ENCODE data around the gene NFKBIL1. TPM values are rescaled to one million over a fixed set of nuclear protein-coding genes. Genes with fewer than 3 reads are reported as not detected.

Gene NFKBIL1
- total and polyA plus RNA-seq, 9 of the 15 experiments (the other 6 are each of a cell fraction or from before 2014, with no cell fraction given) = 0.49 to 33.1 (median 7.6) TPM

DNA sequence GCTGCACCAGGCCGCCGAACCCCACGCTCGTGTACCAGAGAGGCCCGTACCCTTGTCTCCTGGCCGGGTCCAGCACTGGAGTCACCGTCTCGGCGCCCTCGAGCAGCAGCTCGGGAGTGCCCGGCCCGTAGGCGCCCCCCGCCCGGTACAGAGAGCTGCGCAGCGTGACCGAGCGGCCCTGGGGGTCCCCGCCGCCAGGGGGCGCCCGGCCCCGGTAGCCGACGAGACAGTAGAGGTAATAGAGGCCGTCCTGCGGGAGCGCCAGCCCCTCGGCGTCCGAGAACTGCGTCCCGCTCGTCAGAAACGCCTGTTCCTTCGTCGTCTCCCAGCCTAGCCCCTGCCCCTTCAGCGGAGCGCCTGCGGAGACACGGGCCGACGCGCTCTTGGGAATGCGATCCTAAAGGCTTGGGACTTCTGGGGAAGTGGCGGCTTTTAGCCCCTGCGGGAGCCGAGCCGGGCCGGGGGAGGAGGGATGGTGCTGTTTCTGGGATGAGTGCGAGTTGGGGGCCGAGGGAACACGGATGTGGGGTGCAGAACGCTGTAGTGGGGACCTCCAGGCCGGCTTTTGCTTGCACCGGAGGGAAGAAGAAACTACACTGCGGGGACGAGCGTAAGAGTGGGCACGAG is 33.5 kb downstream of the NFKBIL1 start (continued):
- TF ChIP-seq, protein P1, sequence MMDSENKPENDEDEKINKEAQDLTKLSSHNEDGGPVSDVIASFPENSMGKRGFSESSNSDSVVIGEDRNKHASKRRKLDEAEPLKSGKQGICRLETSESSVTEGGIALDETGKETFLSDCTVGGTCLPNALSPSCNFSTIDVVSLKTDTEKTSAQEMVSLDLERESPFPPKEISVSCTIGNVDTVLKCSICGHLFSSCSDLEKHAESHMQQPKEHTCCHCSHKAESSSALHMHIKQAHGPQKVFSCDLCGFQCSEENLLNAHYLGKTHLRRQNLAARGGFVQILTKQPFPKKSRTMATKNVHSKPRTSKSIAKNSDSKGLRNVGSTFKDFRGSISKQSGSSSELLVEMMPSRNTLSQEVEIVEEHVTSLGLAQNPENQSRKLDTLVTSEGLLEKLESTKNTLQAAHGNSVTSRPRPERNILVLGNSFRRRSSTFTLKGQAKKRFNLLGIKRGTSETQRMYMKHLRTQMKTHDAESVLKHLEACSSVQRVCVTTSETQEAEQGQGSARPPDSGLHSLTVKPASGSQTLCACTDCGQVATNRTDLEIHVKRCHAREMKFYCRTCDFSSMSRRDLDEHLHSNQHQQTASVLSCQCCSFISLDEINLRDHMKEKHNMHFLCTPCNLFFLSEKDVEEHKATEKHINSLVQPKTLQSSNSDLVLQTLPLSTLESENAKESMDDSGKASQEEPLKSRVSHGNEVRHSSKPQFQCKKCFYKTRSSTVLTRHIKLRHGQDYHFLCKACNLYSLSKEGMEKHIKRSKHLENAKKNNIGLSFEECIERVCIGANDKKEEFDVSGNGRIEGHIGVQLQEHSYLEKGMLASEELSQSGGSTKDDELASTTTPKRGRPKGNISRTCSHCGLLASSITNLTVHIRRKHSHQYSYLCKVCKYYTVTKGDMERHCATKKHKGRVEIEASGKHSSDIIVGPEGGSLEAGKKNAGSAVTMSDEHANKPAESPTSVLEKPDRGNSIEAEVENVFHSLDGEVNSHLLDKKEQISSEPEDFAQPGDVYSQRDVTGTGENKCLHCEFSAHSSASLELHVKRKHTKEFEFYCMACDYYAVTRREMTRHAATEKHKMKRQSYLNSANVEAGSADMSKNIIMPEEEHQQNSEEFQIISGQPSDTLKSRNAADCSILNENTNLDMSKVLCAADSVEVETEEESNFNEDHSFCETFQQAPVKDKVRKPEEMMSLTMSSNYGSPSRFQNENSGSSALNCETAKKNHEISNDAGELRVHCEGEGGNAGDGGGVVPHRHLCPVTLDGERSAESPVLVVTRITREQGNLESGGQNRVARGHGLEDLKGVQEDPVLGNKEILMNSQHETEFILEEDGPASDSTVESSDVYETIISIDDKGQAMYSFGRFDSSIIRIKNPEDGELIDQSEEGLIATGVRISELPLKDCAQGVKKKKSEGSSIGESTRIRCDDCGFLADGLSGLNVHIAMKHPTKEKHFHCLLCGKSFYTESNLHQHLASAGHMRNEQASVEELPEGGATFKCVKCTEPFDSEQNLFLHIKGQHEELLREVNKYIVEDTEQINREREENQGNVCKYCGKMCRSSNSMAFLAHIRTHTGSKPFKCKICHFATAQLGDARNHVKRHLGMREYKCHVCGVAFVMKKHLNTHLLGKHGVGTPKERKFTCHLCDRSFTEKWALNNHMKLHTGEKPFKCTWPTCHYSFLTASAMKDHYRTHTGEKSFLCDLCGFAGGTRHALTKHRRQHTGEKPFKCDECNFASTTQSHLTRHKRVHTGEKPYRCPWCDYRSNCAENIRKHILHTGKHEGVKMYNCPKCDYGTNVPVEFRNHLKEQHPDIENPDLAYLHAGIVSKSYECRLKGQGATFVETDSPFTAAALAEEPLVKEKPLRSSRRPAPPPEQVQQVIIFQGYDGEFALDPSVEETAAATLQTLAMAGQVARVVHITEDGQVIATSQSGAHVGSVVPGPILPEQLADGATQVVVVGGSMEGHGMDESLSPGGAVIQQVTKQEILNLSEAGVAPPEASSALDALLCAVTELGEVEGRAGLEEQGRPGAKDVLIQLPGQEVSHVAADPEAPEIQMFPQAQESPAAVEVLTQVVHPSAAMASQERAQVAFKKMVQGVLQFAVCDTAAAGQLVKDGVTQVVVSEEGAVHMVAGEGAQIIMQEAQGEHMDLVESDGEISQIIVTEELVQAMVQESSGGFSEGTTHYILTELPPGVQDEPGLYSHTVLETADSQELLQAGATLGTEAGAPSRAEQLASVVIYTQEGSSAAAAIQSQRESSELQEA (IDR thresholded peaks at IDR 0.05; ENCODE audit: low read depth) = no peak
- TF ChIP-seq ZFP30 (CRISPR knock-in tag; IDR thresholded peaks at IDR 0.05; ENCODE audit: borderline replicate concordance) (no peak), HDAC6 (IDR thresholded peaks at IDR 0.05; ENCODE audit: low read depth, low read length) (no peak), CBX1 (IDR thresholded peaks at IDR 0.05; ENCODE audit: low read depth) (peak; percentile 94), TAF1 (IDR thresholded peaks at IDR 0.05; ENCODE audit: control insufficient read depth, extremely low read depth, insufficient read depth, low read length, severe bottlenecking) (peak; percentile 68), ZNF586 (CRISPR knock-in tag; conservative IDR thresholded peaks at IDR 0.05) (no peak), EWSR1 (IDR thresholded peaks at IDR 0.05; ENCODE audit: borderline replicate concordance, low read depth, partially characterized antibody) (no peak), STAT5A (IDR thresholded peaks at IDR 0.05; ENCODE audit: borderline replicate concordance, low read length) (no peak), KLF13 (tag; IDR thresholded peaks at IDR 0.05; ENCODE audit: borderline replicate concordance, low read depth) (no peak)
- TF ChIP-seq, protein P2, sequence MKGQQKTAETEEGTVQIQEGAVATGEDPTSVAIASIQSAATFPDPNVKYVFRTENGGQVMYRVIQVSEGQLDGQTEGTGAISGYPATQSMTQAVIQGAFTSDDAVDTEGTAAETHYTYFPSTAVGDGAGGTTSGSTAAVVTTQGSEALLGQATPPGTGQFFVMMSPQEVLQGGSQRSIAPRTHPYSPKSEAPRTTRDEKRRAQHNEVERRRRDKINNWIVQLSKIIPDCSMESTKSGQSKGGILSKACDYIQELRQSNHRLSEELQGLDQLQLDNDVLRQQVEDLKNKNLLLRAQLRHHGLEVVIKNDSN (CRISPR knock-in tag; IDR thresholded peaks at IDR 0.05) = peak; percentile 69; the same call in 1 of the 2 replicates
- TF ChIP-seq, protein P3, sequence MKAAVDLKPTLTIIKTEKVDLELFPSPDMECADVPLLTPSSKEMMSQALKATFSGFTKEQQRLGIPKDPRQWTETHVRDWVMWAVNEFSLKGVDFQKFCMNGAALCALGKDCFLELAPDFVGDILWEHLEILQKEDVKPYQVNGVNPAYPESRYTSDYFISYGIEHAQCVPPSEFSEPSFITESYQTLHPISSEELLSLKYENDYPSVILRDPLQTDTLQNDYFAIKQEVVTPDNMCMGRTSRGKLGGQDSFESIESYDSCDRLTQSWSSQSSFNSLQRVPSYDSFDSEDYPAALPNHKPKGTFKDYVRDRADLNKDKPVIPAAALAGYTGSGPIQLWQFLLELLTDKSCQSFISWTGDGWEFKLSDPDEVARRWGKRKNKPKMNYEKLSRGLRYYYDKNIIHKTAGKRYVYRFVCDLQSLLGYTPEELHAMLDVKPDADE (conservative IDR thresholded peaks at IDR 0.05; ENCODE audit: control insufficient read depth, low read depth, low read length) = no peak; the same call in 1 of the 2 replicates
- TF ChIP-seq, protein P4, sequence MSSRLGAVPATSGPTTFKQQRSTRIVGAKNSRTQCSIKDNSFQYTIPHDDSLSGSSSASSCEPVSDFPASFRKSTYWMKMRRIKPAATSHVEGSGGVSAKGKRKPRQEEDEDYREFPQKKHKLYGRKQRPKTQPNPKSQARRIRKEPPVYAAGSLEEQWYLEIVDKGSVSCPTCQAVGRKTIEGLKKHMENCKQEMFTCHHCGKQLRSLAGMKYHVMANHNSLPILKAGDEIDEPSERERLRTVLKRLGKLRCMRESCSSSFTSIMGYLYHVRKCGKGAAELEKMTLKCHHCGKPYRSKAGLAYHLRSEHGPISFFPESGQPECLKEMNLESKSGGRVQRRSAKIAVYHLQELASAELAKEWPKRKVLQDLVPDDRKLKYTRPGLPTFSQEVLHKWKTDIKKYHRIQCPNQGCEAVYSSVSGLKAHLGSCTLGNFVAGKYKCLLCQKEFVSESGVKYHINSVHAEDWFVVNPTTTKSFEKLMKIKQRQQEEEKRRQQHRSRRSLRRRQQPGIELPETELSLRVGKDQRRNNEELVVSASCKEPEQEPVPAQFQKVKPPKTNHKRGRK (tag; IDR thresholded peaks at IDR 0.05) = no peak
- TF ChIP-seq, protein P5, sequence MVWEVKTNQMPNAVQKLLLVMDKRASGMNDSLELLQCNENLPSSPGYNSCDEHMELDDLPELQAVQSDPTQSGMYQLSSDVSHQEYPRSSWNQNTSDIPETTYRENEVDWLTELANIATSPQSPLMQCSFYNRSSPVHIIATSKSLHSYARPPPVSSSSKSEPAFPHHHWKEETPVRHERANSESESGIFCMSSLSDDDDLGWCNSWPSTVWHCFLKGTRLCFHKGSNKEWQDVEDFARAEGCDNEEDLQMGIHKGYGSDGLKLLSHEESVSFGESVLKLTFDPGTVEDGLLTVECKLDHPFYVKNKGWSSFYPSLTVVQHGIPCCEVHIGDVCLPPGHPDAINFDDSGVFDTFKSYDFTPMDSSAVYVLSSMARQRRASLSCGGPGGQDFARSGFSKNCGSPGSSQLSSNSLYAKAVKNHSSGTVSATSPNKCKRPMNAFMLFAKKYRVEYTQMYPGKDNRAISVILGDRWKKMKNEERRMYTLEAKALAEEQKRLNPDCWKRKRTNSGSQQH (CRISPR knock-in tag; IDR thresholded peaks at IDR 0.05) = no peak
